ENCODE measurements around the gene TSSC4.

DNA sequence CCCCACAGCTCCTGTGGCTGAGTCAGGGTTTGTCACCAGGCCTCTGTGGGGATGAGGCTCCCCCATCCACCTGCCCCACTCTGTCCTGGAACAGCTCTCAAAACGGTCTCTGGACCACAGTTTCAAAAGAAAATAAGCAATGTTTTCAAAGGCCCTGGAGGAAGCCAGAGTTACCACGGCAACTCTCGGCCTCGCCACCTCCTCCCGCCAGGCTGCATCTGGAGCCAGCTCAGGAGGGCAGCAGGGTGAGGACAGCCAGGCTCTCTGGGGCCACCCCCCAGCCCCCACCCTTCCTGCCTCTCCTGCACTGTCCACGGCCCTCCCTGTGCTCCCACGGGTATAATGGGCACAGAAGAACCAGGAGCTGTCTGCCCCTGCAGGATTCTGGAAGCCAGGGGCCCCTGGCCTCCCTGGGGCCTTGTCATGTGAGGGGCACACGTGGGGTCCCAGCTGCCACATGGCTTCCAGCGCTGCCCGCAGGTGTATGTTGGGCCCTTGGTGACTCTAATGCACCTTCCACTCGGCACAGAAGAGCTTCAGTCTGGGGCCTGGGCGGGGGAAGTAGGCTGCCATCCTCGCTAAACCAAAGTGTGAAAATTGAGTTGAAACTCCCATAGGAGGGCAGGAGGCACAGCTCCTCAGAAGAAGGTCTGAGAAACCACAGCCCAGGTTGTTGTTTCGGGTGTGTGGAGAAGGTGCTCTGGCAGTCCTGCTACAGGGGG lies 13.1 kb upstream of the TSSC4 start:
- no peak for TF ChIP-seq SPI1 (IDR thresholded peaks at IDR 0.05; ENCODE audit: borderline replicate concordance, low read depth)
- TF ChIP-seq, protein P1, sequence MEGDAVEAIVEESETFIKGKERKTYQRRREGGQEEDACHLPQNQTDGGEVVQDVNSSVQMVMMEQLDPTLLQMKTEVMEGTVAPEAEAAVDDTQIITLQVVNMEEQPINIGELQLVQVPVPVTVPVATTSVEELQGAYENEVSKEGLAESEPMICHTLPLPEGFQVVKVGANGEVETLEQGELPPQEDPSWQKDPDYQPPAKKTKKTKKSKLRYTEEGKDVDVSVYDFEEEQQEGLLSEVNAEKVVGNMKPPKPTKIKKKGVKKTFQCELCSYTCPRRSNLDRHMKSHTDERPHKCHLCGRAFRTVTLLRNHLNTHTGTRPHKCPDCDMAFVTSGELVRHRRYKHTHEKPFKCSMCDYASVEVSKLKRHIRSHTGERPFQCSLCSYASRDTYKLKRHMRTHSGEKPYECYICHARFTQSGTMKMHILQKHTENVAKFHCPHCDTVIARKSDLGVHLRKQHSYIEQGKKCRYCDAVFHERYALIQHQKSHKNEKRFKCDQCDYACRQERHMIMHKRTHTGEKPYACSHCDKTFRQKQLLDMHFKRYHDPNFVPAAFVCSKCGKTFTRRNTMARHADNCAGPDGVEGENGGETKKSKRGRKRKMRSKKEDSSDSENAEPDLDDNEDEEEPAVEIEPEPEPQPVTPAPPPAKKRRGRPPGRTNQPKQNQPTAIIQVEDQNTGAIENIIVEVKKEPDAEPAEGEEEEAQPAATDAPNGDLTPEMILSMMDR (IDR thresholded peaks at IDR 0.05; ENCODE audit: insufficient read depth, low read length): no peak
- TF ChIP-seq GABPA (IDR thresholded peaks at IDR 0.05; ENCODE audit: low read depth): no peak
- TF ChIP-seq POLR2AphosphoS5 (IDR thresholded peaks at IDR 0.05; ENCODE audit: low read depth): no peak

All from HL-60 (cell line).